GM19395 (cell line): Measurements from ENCODE around the gene APBA2.

ENCODE experiments used
- ATAC-seq: cut with Tn5 transposase; IDR thresholded peaks from one replicate; pipeline ENCODE4 v1.9.1; 2021; ENCODE audit warnings: mild to moderate bottlenecking, moderate library complexity; ENCODE audit not compliant: unreplicated experiment

Gene APBA2

GRCh38 chr15:28914046-28914445 is 28.3 kb downstream of the APBA2 start:
- ATAC-seq: no peak

- ATAC-seq: no peak
Observed at GRCh38 chr15:28914483-28915023, 28.8 kb downstream of the APBA2 start.

GRCh38 chr15:28915041-28915810 is 29.5 kb downstream of the APBA2 start:
- ATAC-seq: no peak

- ATAC-seq: no peak
Observed at GRCh38 chr15:28915935-28916334, 30.2 kb downstream of the APBA2 start.

- no peak for ATAC-seq
Observed at GRCh38 chr15:28917791-28918140, 32.0 kb downstream of the APBA2 start.

- no peak for ATAC-seq
Observed at GRCh38 chr15:28918141-28918983, 32.6 kb downstream of the APBA2 start.

GRCh38 chr15:28919201-28919635 is 33.4 kb downstream of the APBA2 start:
- no peak for ATAC-seq

GRCh38 chr15:28919679-28920655 is 34.2 kb downstream of the APBA2 start:
- ATAC-seq: no peak

GRCh38 chr15:28920781-28921331 is 35.1 kb downstream of the APBA2 start:
- ATAC-seq: no peak

- ATAC-seq: no peak
Observed at GRCh38 chr15:28921336-28921735, 35.6 kb downstream of the APBA2 start.

GRCh38 chr15:28921919-28922706 is 36.3 kb downstream of the APBA2 start:
- no peak for ATAC-seq

GRCh38 chr15:28922707-28923012 is 36.9 kb downstream of the APBA2 start:
- ATAC-seq: no peak

GRCh38 chr15:28923726-28924280 is 38.0 kb downstream of the APBA2 start:
- ATAC-seq: no peak

GRCh38 chr15:28927043-28927442 is 41.3 kb downstream of the APBA2 start:
- ATAC-seq: no peak

- ATAC-seq: no peak
Observed at GRCh38 chr15:28929200-28929599, 43.4 kb downstream of the APBA2 start.

GRCh38 chr15:28930011-28930410 is 44.2 kb downstream of the APBA2 start:
- no peak for ATAC-seq

- ATAC-seq: no peak
Observed at GRCh38 chr15:28930476-28931291, 44.9 kb downstream of the APBA2 start.

GRCh38 chr15:28931828-28932227 is 46.1 kb downstream of the APBA2 start:
- ATAC-seq: no peak

GRCh38 chr15:28932361-28932760 is 46.6 kb downstream of the APBA2 start:
- ATAC-seq: no peak
